AG04450 (cell line): Measurements from ENCODE around the gene TAF4. TPM values are rescaled to one million over a fixed set of nuclear protein-coding genes. Genes with fewer than 3 reads are reported as not detected.

Source experiments
- CTCF ChIA-PET: fragments of 300-600, 350-600 bp; formaldehyde crosslinking; extraction: SDS; loops from one replicate; lab custom pipeline; 2022; ENCODE audit warnings: antibody characterized with exemption, inconsistent platforms; lab: Charles Lee
- POLR2A ChIA-PET: fragments of 350-600 bp; formaldehyde crosslinking; extraction: SDS; loops from one replicate; lab custom pipeline; 2021; ENCODE audit warnings: antibody characterized with exemption, inconsistent platforms; lab: Yijun Ruan, JAX
- DNase-seq: peaks from one replicate; pipeline ENCODE4 v3.0.0-alpha.2; 2011; ENCODE audit warnings: low read depth, low spot score
- H3K27ac ChIP-seq: one replicate; pipeline ENCODE4 v1.5.1; 2012; ENCODE audit warnings: low read depth, low read length, control low read depth
- H3K27me3 ChIP-seq: one replicate; pipeline ENCODE4 v1.6.0; 2012; ENCODE audit warnings: low read length; ENCODE audit not compliant: control insufficient read depth, insufficient read depth
- H3K4me3 ChIP-seq: 2 replicates; pipeline ENCODE4 v1.5.1; 2011; ENCODE audit warnings: mild to moderate bottlenecking, low read depth, low read length, control low read depth
- H3K9me3 ChIP-seq: 2 replicates; pipeline ENCODE4 v1.5.1; 2012; ENCODE audit warnings: low read length; ENCODE audit not compliant: control insufficient read depth, insufficient read depth
- polyA plus RNA-seq: library from polyadenylated mRNA; depleted of rRNA; stranded (reverse); fragments of >200 nt; gene quantifications from 2 replicates; pipeline ENCODE4 v1.2.3, GENCODE V29; 2011
- TF ChIP-seq, protein P1 (sequence below): IDR thresholded peaks from 2 replicates; pipeline ENCODE4 v1.5.1; 2011; ENCODE audit warnings: low read depth, low read length, control low read depth, inconsistent platforms

TAF4 gene
- polyA plus RNA-seq, 1 experiment: 2.7 TPM

DNA sequence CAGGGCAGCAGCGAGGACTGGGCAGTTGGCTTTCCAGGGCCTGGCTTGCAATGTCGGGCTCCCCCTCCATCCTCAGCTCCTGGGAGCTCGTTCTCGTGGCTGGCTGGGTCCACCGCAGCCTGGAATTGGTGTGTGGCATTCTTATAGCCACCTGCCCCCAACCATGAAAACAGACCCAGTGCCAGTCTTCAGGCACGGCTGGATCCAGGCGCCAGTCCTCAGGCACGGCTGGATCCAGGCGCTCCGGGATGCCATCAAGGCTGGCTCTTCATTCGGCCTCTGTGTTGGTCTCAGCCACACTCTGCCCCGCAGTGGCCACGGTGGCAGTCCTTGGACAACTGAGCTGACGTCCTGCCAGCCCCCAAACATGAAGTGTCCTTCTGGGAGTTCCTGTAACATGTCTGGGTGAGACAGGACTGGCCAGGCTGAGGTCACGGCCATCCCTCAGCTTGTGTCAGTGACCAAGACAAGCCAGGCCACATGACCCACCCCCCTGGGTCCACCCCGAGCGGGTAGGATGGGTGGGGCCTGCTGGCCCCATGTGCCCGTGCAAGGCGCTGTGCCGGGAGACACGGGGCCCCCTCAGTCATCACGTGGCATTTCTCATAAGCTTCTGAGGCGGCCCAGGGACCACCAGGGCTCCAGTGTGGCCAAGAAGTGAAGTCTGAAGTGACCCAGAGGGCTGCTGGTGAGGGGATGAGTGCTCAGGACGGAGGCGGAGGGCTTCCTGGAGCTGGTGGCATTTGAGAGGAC lies 99.0 kb downstream of the TAF4 start:
- TF ChIP-seq, protein P1, sequence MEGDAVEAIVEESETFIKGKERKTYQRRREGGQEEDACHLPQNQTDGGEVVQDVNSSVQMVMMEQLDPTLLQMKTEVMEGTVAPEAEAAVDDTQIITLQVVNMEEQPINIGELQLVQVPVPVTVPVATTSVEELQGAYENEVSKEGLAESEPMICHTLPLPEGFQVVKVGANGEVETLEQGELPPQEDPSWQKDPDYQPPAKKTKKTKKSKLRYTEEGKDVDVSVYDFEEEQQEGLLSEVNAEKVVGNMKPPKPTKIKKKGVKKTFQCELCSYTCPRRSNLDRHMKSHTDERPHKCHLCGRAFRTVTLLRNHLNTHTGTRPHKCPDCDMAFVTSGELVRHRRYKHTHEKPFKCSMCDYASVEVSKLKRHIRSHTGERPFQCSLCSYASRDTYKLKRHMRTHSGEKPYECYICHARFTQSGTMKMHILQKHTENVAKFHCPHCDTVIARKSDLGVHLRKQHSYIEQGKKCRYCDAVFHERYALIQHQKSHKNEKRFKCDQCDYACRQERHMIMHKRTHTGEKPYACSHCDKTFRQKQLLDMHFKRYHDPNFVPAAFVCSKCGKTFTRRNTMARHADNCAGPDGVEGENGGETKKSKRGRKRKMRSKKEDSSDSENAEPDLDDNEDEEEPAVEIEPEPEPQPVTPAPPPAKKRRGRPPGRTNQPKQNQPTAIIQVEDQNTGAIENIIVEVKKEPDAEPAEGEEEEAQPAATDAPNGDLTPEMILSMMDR: no peak
- Histone ChIP-seq H3K9me3 (peaks cover 4% of the 10 kb centered on the region; the same call in 1 of the 2 replicates), H3K4me3 (no peak overlapping the region), H3K27ac (no peak overlapping the region), H3K27me3 (peaks cover 21% of the 10 kb centered on the region)
- ChIA-PET POLR2A (no interaction called here), CTCF (no interaction called here)
- DNase-seq: no peak

DNA sequence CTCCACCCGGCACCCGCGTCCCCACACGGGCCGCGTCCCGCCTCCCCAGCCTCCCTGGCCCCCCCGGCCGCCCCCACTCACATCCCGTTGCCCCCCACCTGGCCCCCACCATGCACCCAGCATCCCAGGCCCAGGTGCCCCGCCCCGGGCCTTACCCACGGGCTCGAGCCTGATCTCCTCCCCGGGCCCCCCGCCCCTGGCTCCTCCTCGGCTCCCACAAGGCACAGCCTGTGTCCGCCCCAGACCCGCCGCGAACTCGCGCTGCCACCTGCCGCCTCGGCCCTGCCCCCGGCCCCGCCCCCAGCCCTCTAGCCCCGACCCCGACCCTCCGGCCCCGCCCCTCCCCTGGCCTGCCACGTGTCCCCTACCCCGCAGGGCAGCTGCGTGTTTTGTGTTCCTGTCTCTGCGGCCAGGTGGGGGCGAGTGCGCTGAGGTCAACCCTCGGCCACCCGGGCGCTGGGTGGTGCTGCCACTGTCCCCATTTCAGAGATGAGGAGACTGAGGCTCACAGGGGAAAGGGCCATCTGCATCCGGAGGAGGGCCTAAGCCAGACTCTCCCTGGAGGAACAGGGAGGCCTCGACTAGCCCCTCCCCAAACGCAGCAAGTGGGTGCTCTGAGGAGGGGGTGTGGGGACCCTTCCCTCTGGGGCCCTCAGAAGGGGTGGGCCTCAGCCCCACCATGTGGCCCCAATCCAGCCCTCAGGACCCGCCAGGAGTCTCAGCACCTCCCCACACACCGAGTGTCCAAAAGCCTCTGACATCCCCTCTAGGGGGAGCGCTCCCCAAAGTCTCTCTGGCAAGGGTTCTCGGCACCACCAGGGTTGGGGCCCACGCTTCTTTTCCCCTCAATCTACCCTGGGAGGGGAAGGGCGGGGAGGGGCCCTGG lies 99.8 kb downstream of the TAF4 start:
- POLR2A ChIA-PET: no interaction called here
- no peak overlapping the region for H3K4me3 ChIP-seq
- H3K27me3 ChIP-seq: peaks cover 21% of the 10 kb centered on the region
- CTCF ChIA-PET: no interaction called here
- TF ChIP-seq, protein P1: no peak
- H3K9me3 ChIP-seq: peaks cover 5% of the 10 kb centered on the region; the same call in 1 of the 2 replicates
- no peak overlapping the region for H3K27ac ChIP-seq
- DNase-seq: no peak

DNA sequence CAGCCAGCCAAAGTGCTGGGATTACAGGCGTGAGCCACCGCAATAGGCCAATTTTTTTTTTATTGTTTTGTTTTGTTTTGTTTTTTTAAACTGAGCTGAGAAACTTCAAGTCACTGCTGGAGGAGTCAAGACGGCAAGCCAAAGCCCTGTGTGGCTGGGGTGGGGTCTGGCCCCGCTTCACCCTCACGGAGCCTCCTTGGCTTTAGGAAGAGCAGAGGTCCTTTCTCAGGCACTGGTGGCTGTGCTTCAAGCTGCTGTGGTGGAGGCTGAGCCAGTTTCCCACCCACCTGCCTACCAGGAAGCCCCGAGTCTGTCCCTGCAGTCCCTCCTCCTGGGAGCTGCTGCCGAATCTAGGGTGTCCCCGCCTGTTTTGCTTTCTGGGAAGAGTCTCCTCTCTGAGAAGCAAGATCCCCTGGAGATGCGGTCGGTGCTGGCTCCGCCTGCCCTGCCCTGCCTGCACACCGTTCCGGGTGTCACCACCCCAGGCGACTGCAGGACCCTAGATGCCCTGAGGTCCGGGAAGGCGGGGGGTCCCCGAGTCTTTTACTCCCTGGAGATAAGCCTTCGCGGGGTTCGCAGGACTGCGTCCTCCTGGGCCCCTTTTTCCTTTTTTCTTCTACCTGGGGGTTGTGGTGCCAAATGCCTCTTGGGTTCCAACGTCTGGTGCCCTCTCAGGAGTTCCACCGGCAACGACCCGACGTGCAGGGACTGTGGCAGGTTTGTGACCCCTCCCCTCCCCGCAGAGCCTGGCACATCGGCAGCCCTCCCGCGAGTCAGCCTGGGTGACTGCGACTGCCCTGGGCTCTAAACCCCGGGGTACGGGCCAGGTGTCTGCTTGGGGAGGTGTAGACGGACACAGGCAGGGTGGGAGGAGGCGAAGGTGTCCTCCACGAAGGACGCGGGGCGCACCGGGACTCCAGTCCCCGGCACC lies 100.7 kb downstream of the TAF4 start:
- Histone ChIP-seq H3K9me3 (peaks cover 7% of the 10 kb centered on the region; the same call in 1 of the 2 replicates), H3K27ac (no peak overlapping the region), H3K27me3 (peaks cover 21% of the 10 kb centered on the region), H3K4me3 (no peak overlapping the region)
- TF ChIP-seq, protein P1: no peak
- ChIA-PET CTCF (no interaction called here), POLR2A (no interaction called here)
- no peak for DNase-seq

DNA sequence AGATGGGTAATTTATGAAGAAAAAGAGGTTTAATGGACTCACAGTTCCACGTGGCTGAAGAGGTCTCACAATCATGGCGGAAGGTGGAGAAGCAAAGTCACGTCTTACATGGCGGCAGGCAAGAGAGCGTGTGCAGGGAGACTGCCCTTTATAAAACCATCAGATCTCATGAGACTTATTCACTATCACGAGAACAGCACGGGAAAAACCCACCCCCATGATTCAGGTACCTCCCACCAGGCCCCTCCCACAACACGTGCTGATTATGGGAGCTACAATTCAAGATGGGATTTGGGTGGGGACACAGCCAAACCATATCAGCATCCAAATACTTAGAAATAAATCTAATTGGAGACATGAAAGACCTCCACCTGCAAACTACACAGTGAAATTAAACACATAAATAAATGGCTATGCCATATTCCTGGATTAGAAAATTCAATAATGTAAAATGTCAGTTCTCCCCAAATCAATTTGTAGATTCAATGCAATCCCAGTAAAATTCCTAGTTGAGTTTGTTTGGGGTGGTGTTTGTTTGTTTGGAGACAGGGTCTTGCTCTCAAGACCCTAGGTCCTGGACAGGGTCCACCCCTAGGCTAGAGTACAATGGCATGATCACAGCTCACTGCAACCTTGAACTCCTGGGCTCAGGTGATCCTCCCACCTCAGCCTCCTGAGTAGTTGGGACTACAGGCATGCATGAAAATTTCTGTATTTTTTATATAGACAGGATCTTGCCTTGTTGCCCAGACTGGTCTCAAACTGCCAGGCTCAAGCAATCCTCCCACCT lies 101.6 kb downstream of the TAF4 start:
- peaks cover 7% of the 10 kb centered on the region for H3K9me3 ChIP-seq
- DNase-seq: no peak
- ChIA-PET POLR2A (no interaction called here), CTCF (no interaction called here)
- no peak overlapping the region for H3K4me3 ChIP-seq
- H3K27me3 ChIP-seq: peaks cover 21% of the 10 kb centered on the region
- no peak overlapping the region for H3K27ac ChIP-seq
- TF ChIP-seq, protein P1: no peak
